ENCODE measurements around the gene RGS5.
"Not testable (repeated sequence)": the region's sequence is repeated elsewhere in the genome, so short reads cannot be mapped to it uniquely, and the experiment has no call there.

RGS5 gene, protein sequence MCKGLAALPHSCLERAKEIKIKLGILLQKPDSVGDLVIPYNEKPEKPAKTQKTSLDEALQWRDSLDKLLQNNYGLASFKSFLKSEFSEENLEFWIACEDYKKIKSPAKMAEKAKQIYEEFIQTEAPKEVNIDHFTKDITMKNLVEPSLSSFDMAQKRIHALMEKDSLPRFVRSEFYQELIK

DNA sequence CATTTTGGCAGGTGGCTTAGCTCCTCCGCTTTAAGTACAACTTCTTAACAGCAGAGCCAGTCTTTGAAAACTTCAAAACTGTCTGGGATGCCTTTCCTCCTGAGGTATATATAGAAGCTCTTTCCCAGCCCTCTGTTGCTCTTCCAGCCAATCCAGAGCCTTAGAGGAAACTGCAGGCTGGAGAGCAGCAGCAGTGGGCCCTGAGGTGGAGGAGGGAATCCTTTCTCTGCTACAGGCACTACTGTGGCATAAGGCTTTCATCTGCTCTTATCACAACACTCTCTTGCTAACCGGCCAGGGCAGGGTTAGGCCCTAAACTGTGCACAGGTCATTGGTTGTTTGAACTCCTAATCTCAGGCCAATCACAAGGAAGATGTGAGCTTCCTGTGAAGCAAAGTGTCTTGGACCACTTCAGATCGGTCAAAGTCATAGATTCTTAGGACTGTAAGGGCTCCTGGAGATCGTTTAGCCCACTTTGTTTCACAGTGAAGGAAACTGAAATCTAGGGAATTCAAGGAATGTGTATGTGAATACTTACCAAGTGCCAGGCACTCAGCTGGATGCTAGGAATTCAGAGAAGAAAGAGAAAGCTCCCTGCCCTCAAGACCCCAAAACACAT lies at the start of gene RGS5:
RGS5 (minus strand) TSS at position 84 of the 619 bp plus-strand sequence; CDS start at position 3, 81 bp downstream.
- DNase-seq (ENCODE audit: low read depth) = peak; percentile 15

DNA sequence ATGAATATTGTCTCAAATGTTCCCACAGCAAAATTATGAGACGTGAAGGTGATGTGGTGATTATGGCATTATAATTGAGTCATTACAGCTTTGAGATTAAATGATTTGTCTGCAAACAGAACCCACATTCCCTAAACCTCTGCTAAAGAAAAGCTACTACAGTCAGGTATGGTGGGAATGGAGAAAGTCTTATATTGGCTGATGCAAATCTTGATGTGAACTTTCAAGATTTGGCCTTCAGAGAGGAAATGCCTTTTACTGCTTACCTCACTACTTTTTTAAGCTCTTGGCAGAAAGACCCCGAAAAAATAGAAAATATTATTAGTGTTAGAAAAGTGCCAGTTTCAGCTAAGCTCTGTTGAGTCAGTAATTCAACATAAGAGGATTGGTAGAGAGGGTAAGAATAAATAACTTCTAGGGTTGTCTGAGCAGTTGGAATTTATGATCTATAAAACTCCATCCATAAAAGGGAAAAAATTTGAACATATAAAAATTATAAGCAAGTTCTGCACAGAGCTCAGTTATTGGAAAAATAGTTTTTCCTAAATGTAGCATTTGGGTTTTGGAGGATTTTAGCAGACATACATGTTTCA lies 47.8 kb upstream of the RGS5 start:
- DNase-seq (ENCODE audit: low read depth) = no peak

DNA sequence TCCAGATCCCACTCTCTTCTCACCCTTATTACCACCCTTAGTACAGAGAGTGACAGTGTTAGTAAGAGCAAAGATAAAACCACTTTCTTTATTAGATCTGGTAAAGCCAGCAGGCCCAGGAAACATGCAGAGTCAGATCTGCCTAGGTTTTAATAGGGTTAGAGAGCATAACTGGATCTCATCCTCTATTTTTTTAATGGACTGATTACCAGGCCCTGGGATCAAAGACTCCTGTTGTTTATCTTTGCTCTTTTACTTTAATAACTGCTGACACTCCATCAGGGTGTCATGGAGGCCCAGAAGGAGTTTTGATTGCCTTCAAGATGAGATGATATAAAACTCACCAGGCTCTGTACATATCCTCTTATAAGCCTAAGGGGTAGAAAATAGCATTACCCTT lies 45.3 kb upstream of the RGS5 start:
- no peak for DNase-seq (ENCODE audit: low read depth)

GRCh38 chr1:163244648-163245047 lies 41.9 kb upstream of the RGS5 start:
- DNase-seq (ENCODE audit: low read depth) = not testable (repeated sequence)

DNA sequence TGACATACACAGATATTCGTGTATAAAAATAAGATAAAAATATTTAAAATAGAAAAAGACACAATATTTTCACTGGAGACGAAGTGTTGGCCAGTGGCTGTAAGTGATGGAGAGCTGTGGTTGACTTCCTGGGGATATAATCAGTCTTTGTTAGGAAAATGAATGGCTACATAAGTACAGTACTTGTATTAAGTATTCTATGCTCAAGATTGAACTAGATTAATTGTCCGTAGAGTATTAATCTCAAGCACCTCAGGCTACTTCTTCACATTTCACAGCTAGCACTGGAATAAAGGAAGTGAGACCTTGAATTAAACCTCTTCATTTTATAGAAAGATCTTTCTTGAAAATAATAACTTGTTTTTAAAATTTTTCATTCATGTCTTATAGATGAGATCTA lies 39.0 kb upstream of the RGS5 start:
- no peak for DNase-seq (ENCODE audit: low read depth)

DNA sequence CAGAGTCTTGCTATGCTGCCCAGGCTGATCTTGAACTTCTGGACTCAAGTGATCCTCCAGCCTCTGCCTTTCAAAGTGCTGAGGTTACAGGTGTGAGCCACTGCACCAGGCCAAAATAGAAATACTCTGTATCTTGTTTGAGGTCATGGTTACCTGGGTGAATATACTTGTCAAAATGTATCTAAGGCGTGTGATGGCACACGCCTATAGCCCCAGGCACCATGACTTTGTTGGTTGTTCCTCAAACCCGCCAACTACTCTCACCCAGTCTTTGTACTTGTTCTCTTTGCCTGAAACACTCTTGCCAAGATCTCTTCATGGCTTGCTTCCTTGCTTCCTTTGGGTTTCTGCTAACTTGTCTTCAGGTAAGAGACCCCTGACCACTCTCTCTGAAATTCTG lies 38.0 kb upstream of the RGS5 start:
- DNase-seq (ENCODE audit: low read depth) = no peak

DNA sequence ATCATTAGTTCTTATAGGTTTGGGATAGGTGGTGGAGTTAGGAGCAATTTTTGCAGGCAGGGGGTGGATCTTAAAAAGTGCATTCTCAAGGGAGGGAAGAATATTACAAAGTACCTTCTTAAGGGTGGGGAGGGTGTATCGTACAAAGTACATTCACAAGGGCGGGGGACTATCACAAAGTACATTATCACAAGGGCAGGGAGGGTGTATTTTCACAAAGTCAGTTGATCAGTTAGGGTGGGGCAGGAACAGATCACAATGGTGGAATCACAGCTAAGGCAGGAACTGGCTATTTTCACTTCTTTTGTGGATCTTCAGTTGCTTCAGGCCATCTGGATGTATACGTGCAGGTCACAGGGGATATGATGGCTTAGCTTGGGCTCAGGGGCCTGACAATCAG lies 30.9 kb upstream of the RGS5 start:
- DNase-seq (ENCODE audit: low read depth) = not testable (repeated sequence)

GRCh38 chr1:163231385-163231784 lies 28.7 kb upstream of the RGS5 start:
- DNase-seq (ENCODE audit: low read depth) = peak; percentile 8

- DNase-seq (ENCODE audit: low read depth) = no peak
Measured at GRCh38 chr1:163230827-163231226, 28.1 kb upstream of the RGS5 start.

- DNase-seq (ENCODE audit: low read depth) = not testable (repeated sequence)
Measured at GRCh38 chr1:163228271-163228670, 25.6 kb upstream of the RGS5 start.

GRCh38 chr1:163227126-163227525 lies 24.4 kb upstream of the RGS5 start:
- no peak for DNase-seq (ENCODE audit: low read depth)

- no peak for DNase-seq (ENCODE audit: low read depth)
Measured at GRCh38 chr1:163213626-163214025, 10.9 kb upstream of the RGS5 start.

- DNase-seq (ENCODE audit: low read depth) = no peak
Measured at GRCh38 chr1:163211667-163212066, 9.0 kb upstream of the RGS5 start.

GRCh38 chr1:163205513-163205912 lies 2.8 kb upstream of the RGS5 start:
- no peak for DNase-seq (ENCODE audit: low read depth)

- DNase-seq (ENCODE audit: low read depth) = no peak
Measured at GRCh38 chr1:163203561-163203960, 845 bp upstream of the RGS5 start.

DNA sequence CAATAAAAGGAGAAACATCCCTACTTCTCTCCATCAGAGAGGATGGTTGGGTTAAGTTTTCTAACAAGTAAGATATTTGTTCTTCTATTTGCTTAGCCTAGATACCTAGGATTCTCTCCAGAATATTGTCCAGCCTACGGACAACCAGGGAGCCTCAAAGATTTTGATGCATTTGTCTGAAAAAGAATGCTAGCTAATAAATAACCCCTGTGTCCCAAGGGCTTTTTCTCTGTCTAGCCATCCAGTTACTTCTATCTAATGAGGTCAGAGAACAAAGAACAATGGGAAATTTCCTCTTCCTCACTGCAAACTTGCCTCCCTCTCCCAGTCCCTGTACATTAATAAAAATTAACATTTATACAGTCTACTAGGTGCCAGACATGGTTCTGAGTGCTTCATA lies 810 bp downstream of the RGS5 start:
- DNase-seq (ENCODE audit: low read depth) = no peak

DNA sequence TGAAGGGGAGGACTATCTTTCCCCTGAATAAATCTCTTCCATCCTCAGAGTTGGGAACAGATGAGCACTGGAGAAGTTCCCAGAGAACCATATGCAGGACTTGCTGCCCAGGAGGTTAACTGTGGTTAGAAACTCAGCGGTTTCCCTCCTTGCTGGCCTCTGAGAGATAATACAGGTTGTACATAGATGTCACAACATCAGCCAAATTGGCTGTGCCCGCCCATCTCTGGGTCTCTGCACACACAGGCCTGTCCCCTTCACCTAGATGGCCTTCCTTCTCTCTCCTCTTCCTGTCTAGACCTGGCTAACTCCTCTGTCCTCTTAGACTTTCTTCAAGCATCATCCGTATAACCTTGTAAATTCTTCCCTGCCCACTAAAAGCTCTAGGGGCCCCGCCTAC lies 5.7 kb downstream of the RGS5 start:
- no peak for DNase-seq (ENCODE audit: low read depth)

- no peak for DNase-seq (ENCODE audit: low read depth)
Measured at GRCh38 chr1:163196449-163196787, 6.3 kb downstream of the RGS5 start.

DNA sequence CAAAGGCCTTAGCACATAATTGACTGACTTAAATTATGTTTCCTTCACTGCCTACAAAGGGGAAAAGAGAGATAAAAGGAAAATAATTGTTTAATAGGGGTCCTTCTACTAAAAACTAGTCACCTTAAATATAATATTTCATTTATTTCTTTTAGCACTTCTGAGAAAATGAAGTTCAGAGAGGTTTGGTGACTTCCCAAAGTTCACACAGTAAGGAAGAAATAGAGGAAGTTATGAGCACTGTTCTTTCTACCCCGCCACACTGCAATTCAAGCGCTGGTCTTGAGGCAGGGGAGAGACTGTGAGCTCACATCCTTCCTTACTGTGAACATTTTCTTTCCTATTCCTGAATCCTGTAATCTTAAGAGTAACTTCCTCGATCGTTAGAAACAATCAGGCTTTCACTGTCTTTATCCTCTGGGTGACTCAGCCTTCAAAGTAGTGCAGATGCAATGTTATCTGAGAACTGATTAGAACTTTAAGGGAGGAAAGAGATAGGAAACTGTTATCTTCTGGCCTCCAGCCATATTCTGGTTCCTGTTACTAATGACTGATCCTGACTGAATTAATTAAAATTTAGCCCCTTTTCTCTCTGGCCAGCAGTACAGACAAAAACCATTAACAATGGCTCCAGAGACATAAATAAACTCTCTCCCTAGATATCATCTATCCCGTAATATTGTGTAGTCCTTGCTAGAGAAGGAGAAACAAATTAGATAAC lies 6.8 kb downstream of the RGS5 start:
- DNase-seq (ENCODE audit: low read depth) = no peak

GRCh38 chr1:163191301-163191700 lies 11.4 kb downstream of the RGS5 start:
- DNase-seq (ENCODE audit: low read depth) = no peak

DNA sequence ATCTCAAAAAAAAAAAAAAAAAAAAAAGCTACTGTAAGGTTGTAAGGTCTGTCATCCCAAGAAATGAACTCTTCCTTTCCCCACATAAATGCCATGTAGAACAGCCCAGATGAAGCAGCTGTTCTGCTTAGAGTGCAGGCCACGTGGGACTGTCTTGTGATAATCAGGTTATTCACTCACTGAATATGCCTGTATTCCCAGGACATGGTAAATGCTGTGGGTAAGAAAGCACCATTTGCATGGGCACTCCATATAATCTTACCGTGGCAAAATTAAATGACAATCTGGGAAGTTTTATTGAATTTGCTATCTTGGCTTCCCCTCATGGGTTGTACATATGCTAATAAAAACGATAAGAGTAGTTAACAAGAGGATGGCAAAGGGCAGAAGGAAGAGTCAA lies 13.8 kb downstream of the RGS5 start:
- no peak for DNase-seq (ENCODE audit: low read depth)

GRCh38 chr1:163187849-163188248 lies 14.9 kb downstream of the RGS5 start:
- DNase-seq (ENCODE audit: low read depth) = no peak

DNA sequence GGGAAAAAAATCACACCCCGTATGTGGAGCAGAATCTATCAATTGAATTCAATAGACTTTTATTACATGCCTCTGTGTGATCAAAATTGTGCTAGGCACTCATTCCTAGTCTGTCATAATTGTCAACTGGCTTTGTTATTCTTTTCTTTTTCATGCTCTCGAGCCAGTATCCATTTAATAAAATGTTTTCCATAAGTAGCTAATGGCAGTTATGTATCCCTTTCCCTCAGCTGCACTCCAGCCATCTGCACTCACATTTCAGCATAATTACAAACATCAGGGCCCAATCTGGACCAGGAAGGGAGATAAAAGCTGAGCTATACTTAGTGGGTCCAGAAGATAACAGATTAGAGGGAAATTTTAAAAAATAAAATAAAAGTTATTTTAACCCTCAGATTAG lies 15.9 kb downstream of the RGS5 start:
- DNase-seq (ENCODE audit: low read depth) = no peak
